Upper lobe of left lung (tissue), 6 donors: ENCODE measurements around the gene LRRC7. TPM values are rescaled to one million over a fixed set of nuclear protein-coding genes. Genes with fewer than 3 reads are reported as not detected.

Experiments
- ATAC-seq, 2 donors: fragments of 200-7000 bp; cut with Tn5 transposase; one replicate each; pipeline ENCODE4 v1.9.1; 2022; ENCODE audit warnings: mild to moderate bottlenecking in 2 of 2, moderate library complexity in 2 of 2; ENCODE audit not compliant: low FRiP score in 2 of 2
- DNase-seq, 2 donors: peaks; one replicate each; pipeline ENCODE4 v3.0.0-alpha.2; 2019 to 2020
- H3K27ac ChIP-seq, 4 donors: fragments of 200-600 bp; sonication (generic); one replicate each; pipeline ENCODE4 v1.5.1; 2016 to 2019
- H3K27me3 ChIP-seq, 4 donors: fragments of 200-600 bp; sonication (generic); one replicate each; pipeline ENCODE4 v1.5.1; 2017 to 2019
- H3K36me3 ChIP-seq, 4 donors: fragments of 200-600 bp; sonication (generic); one replicate each; pipeline ENCODE4 v1.5.1; 2016 to 2019
- H3K4me1 ChIP-seq, 4 donors: fragments of 200-600 bp; sonication (generic); one replicate each; pipeline ENCODE4 v1.5.1; 2018 to 2019
- H3K4me3 ChIP-seq, 4 donors: fragments of 200-600 bp; sonication (generic); one replicate each; pipeline ENCODE4 v1.5.1; 2017 to 2019; ENCODE audit warnings: mild to moderate bottlenecking in 2 of 4, moderate library complexity in 1 of 4
- H3K9me3 ChIP-seq, 4 donors: fragments of 200-600 bp; sonication (generic); one replicate each; pipeline ENCODE4 v1.5.1; 2018 to 2019
- EP300 ChIP-seq, 4 donors: sonication (generic); formaldehyde crosslinking; IDR thresholded peaks; one replicate each; pipeline ENCODE4 v1.5.1; 2017; ENCODE audit warnings: antibody characterized with exemption in 4 of 4, control low read depth in 2 of 4
- POLR2A ChIP-seq, 4 donors: fragments of 450-650 bp; IDR thresholded peaks; one replicate each; pipeline ENCODE4 v1.5.1; 2016 to 2017; ENCODE audit warnings: antibody characterized with exemption in 4 of 4, mild to moderate bottlenecking in 2 of 4
- POLR2AphosphoS5 ChIP-seq, 2 donors: sonication (generic); formaldehyde crosslinking; IDR thresholded peaks; one replicate each; pipeline ENCODE4 v1.5.1; 2017; ENCODE audit warnings: antibody characterized with exemption in 2 of 2
- WGBS, 2 donors: methylation state at CpG; one replicate each; pipeline ENCODE4 v1.1.5; 2017 to 2018; 5-methylcytosine and 5-hydroxymethylcytosine counted together
- total RNA-seq, 6 donors: library from RNA; depleted of rRNA in 4 of 6; stranded (reverse); fragments of >200 nt in 4 of 6; gene quantifications; one replicate each; pipeline versions ENCODE4 v1.1.0 to v1.2.1, GENCODE V29; 2016 to 2021
- TF ChIP-seq, protein P1 (sequence below), 6 experiments: fragments of 450-650 bp in 4 of 6; fragments of 200-600 bp in 2 of 6; sonication (generic) in 2 of 6; IDR thresholded peaks; one replicate each; pipeline ENCODE4 v1.5.1; 2016 to 2019; ENCODE audit warnings: antibody characterized with exemption in 6 of 6
- donor health status: DM: no; HTN: no; CAD: no; lungs with moderate emphysema.
- donor health status: DM: no; HTN: yes; CAD: no; lungs with severe emphysema.

The LRRC7 gene
- total RNA-seq, 6 donors from 2014 or later = not detected

DNA sequence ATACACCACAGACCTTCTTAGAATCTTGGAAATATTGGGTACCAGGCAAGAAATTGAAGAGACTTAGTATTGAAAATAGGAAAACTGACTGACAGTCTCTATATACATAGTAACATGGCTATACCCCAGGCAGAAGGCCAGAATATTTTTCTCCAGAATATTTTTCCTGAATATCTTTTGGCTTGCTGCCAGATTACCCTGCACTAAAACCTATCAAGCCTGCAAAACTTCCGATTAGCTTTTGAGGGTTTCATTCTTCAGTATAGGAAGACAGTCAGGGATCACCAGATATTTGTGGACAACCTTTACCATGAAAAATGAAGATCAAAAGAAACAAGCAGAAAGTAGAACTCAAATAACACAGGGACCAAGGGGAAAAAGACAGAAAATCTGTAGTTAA is 187.9 kb downstream of the LRRC7 start:
- H3K4me3 ChIP-seq = no peak overlapping the region
- no peaks in the 10 kb centered on the region for H3K36me3 ChIP-seq
- H3K27me3 ChIP-seq = no peaks in the 10 kb centered on the region
- 49 to 69% methylated on average over 1 of the region's 1 CpG for WGBS, 2 donors
- H3K9me3 ChIP-seq = no peaks in the 10 kb centered on the region
- H3K4me1 ChIP-seq = no peaks in the 10 kb centered on the region
- TF ChIP-seq POLR2AphosphoS5 (IDR thresholded peaks at IDR 0.05) = no peak
- no peak overlapping the region for H3K27ac ChIP-seq
- no peak for DNase-seq
- ATAC-seq = no peak

DNA sequence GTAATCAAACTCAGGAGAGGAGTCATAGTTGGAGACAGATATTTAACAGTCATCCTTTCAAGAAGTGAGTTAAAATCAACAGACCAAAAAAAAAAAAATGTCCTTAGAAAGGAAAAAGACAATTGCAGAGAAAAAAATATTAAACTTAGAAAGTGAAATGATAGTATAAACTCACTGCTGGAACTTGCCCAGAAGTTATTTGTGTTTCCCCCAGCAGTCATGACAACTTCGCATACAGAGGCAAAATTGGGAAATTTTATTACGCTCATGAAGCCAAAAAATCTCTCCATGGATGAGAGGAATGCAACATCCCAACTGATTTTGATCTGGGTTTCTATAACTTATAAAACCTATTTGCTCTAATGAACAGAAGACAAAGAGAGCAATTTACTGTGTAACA is 198.2 kb downstream of the LRRC7 start:
- Histone ChIP-seq H3K4me1 (no peaks in the 10 kb centered on the region), H3K36me3 (no peaks in the 10 kb centered on the region), H3K27me3 (no peaks in the 10 kb centered on the region), H3K9me3 (no peaks in the 10 kb centered on the region), H3K4me3 (no peak overlapping the region), H3K27ac (no peak overlapping the region)
- TF ChIP-seq, protein P1, sequence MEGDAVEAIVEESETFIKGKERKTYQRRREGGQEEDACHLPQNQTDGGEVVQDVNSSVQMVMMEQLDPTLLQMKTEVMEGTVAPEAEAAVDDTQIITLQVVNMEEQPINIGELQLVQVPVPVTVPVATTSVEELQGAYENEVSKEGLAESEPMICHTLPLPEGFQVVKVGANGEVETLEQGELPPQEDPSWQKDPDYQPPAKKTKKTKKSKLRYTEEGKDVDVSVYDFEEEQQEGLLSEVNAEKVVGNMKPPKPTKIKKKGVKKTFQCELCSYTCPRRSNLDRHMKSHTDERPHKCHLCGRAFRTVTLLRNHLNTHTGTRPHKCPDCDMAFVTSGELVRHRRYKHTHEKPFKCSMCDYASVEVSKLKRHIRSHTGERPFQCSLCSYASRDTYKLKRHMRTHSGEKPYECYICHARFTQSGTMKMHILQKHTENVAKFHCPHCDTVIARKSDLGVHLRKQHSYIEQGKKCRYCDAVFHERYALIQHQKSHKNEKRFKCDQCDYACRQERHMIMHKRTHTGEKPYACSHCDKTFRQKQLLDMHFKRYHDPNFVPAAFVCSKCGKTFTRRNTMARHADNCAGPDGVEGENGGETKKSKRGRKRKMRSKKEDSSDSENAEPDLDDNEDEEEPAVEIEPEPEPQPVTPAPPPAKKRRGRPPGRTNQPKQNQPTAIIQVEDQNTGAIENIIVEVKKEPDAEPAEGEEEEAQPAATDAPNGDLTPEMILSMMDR (IDR thresholded peaks at IDR 0.05) = no peak
- no peak for TF ChIP-seq POLR2AphosphoS5 (IDR thresholded peaks at IDR 0.05)
- no peak for TF ChIP-seq EP300 (IDR thresholded peaks at IDR 0.05)
- TF ChIP-seq POLR2A (IDR thresholded peaks at IDR 0.05) = no peak
- no peak for DNase-seq
- no peak for ATAC-seq
- 35 to 38% methylated on average over 2 of the region's 2 CpGs for WGBS, 2 donors

DNA sequence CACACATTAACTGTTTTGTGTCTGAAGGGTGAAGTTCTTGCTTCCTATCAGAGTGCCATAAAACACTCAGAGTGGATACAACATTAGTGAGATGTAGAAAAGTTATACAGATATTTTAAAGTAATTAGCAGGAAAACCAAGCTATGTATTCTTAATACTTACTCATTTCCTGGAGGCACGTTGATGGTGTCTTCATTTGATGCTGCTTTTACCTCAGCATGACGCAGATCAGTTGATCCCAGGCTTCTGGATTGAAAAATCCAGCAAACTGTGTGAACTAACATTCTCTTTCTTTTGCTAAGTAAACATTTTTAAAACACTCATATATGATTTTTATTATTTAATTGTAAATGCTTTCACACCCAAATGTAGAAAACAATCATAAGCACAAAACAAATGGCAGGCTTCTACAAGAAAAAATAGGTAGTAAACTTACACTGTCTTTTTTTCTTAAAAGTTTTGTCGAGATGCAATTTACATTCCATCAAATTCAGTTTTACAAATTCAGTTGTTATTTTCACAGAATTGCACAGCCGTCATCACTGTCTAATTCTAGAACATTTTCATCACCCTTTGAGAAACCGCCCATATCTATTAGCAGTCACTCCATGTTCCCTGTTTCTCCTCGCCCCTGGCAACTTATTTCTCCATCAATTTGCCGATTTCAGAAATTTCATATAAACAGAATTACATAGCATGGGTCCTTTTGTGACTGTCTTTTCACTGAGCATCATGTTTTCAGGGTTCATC is 198.9 kb downstream of the LRRC7 start:
- WGBS, 2 donors = 78 to 80% methylated on average over 7 of the region's 7 CpGs
- Histone ChIP-seq H3K9me3 (no peaks in the 10 kb centered on the region), H3K36me3 (no peaks in the 10 kb centered on the region), H3K4me3 (no peak overlapping the region), H3K4me1 (no peaks in the 10 kb centered on the region), H3K27me3 (no peaks in the 10 kb centered on the region), H3K27ac (no peak overlapping the region)
- ATAC-seq (no peak), DNase-seq (no peak)
- TF ChIP-seq POLR2AphosphoS5 (IDR thresholded peaks at IDR 0.05) (no peak), POLR2A (IDR thresholded peaks at IDR 0.05) (no peak), EP300 (IDR thresholded peaks at IDR 0.05) (no peak)
- TF ChIP-seq, protein P1 (IDR thresholded peaks at IDR 0.05) = no peak

DNA sequence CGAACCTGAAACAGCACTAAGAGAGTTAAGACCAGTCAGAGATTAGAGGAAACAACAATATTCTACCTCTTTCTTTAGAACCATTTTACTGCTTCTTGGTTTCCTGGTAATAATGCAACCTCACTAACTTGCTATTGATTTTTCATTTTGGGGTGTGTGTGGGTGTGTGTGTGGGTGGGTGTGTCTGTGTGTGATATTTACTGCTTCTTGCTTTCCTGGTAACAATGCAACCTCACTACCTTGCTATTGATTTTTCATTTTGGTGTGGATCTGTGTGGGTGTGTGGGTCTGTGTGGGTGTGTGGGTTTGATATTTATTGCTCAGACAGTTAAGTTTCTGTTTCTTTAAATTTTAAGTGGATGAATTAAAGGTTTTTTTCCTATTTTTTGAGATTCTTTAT is 208.8 kb downstream of the LRRC7 start:
- Histone ChIP-seq H3K36me3 (no peaks in the 10 kb centered on the region), H3K27me3 (no peaks in the 10 kb centered on the region), H3K4me3 (no peak overlapping the region), H3K9me3 (no peaks in the 10 kb centered on the region), H3K27ac (no peak overlapping the region), H3K4me1 (no peaks in the 10 kb centered on the region)
- no peak for TF ChIP-seq POLR2AphosphoS5 (IDR thresholded peaks at IDR 0.05)
- no peak for TF ChIP-seq EP300 (IDR thresholded peaks at IDR 0.05)
- no peak for TF ChIP-seq POLR2A (IDR thresholded peaks at IDR 0.05)
- TF ChIP-seq, protein P1 (IDR thresholded peaks at IDR 0.05) = no peak
- no peak for DNase-seq
- WGBS, 2 donors = 65 to 95% methylated on average over 1 of the region's 1 CpG
- no peak for ATAC-seq

DNA sequence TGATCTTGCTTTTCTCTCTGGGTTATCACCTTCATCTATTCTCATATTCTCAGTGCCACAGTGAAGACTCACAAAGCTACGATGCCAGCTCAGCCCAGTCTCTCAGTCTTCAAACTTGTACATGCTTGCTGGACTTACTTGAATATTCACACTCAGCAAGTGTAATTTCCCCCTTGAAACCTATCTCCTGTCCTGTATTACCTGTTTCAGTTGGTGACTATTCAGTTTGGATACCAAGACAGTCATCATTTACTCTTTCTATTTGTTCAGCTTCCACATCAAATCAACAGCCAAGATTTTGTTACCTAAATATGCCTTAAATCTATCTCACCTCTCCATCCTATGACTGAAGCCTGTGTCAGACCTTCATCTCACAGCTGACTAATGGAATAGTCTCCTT is 209.7 kb downstream of the LRRC7 start:
- TF ChIP-seq, protein P1 (IDR thresholded peaks at IDR 0.05) = no peak
- TF ChIP-seq EP300 (IDR thresholded peaks at IDR 0.05) (no peak), POLR2A (IDR thresholded peaks at IDR 0.05) (no peak), POLR2AphosphoS5 (IDR thresholded peaks at IDR 0.05) (no peak)
- DNase-seq (no peak), ATAC-seq (no peak)
- no peak overlapping the region for H3K4me3 ChIP-seq
- WGBS, 2 donors = 96% methylated on average over 1 of the region's 1 CpG
- H3K27ac ChIP-seq = no peak overlapping the region
- H3K27me3 ChIP-seq = no peaks in the 10 kb centered on the region
- H3K36me3 ChIP-seq = no peaks in the 10 kb centered on the region
- H3K9me3 ChIP-seq = no peaks in the 10 kb centered on the region
- no peaks in the 10 kb centered on the region for H3K4me1 ChIP-seq
